HCT116 (cell line): ENCODE measurements around the gene SARS1. TPM values are rescaled to one million over a fixed set of nuclear protein-coding genes. Genes with fewer than 3 reads are reported as not detected.

Source experiments
- ATAC-seq: fragments of 200-7000 bp; cut with Tn5 transposase; 2 replicates; pipeline ENCODE4 v1.9.1; 2020; ENCODE audit warnings: mild to moderate bottlenecking, moderate library complexity
- BruUV-seq: library from RNA; stranded (reverse); fragments of 400-500 nt; replicated peaks from 2 replicates; lab custom pipeline; 2021; lab: Mats Ljungman, UMichigan
- CTCF ChIA-PET: fragments of 300-600 bp; sonication (Branson Sonifier 250); formaldehyde crosslinking; loops from one replicate; lab custom pipeline; 2021; ENCODE audit warnings: antibody characterized with exemption; lab: Charles Lee
- POLR2A ChIA-PET: fragments of 300-600, 350-600 bp; sonication (Branson Sonifier 250); formaldehyde crosslinking; loops from one replicate; lab custom pipeline; 2021; ENCODE audit warnings: antibody characterized with exemption; lab: Charles Lee
- RAD21 ChIA-PET, 2 experiments: fragments of 300-600 bp; sonication (Branson Sonifier 250); formaldehyde crosslinking; loops; one replicate each; lab custom pipeline; 2023; ENCODE audit warnings: low total read pairs in 2 of 2; ENCODE audit not compliant: uncharacterized antibody in 2 of 2, unreplicated experiment in 2 of 2, low non-redundant PET in 1 of 2; lab: Charles Lee
- DNase-seq: peaks from one replicate; pipeline ENCODE4 v3.0.0-alpha.2; 2010; ENCODE audit warnings: low read depth, low spot score
- H2AFZ ChIP-seq: fragments of 200-600 bp; shearing (Covaris generic), sonication (generic); 2 replicates; pipeline ENCODE4 v1.6.1; 2017; ENCODE audit warnings: low read depth, mixed run types, mixed read lengths, antibody characterized with exemption, low read length; ENCODE audit not compliant: poor library complexity, severe bottlenecking
- H3K27ac ChIP-seq: 2 replicates; pipeline ENCODE4 v1.5.1; 2012; ENCODE audit warnings: low read depth, low read length
- H3K27me3 ChIP-seq: fragments of 200-600 bp; sonication (generic); 2 replicates; pipeline ENCODE4 v1.6.1; 2016; ENCODE audit warnings: mixed run types, low read length, mixed read lengths; ENCODE audit not compliant: insufficient read depth
- H3K36me3 ChIP-seq, 2 experiments: fragments of 200-500 bp in 1 of 2; fragments of 200-600 bp in 1 of 2; sonication (Bioruptor generic) in 1 of 2; sonication (generic) in 1 of 2; 2 replicates each; pipeline versions ENCODE4 v1.5.1 to v1.6.1; 2014 to 2016; ENCODE audit warnings: low read length in 2 of 2, inconsistent platforms in 1 of 2, mixed read lengths in 1 of 2, mixed run types in 1 of 2; ENCODE audit not compliant: insufficient read depth in 2 of 2, control insufficient read depth in 1 of 2
- H3K4me1 ChIP-seq, 2 experiments: fragments of 200-600 bp in 1 of 2; sonication (generic) in 1 of 2; 2 replicates each; pipeline versions ENCODE4 v1.5.1 to v1.6.1; 2012 to 2017; ENCODE audit warnings: low read length in 2 of 2, inconsistent platforms in 1 of 2, mild to moderate bottlenecking in 1 of 2, mixed read lengths in 1 of 2, mixed run types in 1 of 2, moderate library complexity in 1 of 2; ENCODE audit not compliant: insufficient read depth in 2 of 2, control insufficient read depth in 1 of 2
- H3K4me2 ChIP-seq: fragments of 200-600 bp; sonication (generic); 2 replicates; pipeline ENCODE4 v1.6.1; 2017; ENCODE audit warnings: mixed run types, low read length, mixed read lengths
- H3K4me3 ChIP-seq, 2 experiments: fragments of 200-600 bp in 1 of 2; sonication (generic) in 1 of 2; replicated peaks in 1 of 2; 2 replicates each; pipeline ENCODE4 v1.5.1; 2011 to 2016; ENCODE audit warnings: low read length in 2 of 2, control low read depth in 1 of 2, low read depth in 1 of 2, mild to moderate bottlenecking in 1 of 2, mixed read lengths in 1 of 2, mixed run types in 1 of 2
- H3K79me2 ChIP-seq: fragments of 200-600 bp; sonication (generic); 2 replicates; pipeline ENCODE4 v1.6.1; 2017; ENCODE audit warnings: mild to moderate bottlenecking, mixed run types, low read length, moderate library complexity, mixed read lengths; ENCODE audit not compliant: insufficient read depth
- H3K9ac ChIP-seq: fragments of 200-600 bp; sonication (generic); 2 replicates; pipeline ENCODE4 v1.6.1; 2016; ENCODE audit warnings: low read length, mixed read lengths
- H3K9me2 ChIP-seq: fragments of 200-600 bp; sonication (generic), shearing (Covaris generic); 2 replicates; pipeline ENCODE4 v1.6.1; 2017; ENCODE audit warnings: mixed run types, mild to moderate bottlenecking, moderate library complexity; ENCODE audit not compliant: insufficient read depth
- H3K9me3 ChIP-seq, 2 experiments: fragments of 200-500 bp in 1 of 2; fragments of 200-600 bp in 1 of 2; sonication (Bioruptor generic) in 1 of 2; sonication (generic) in 1 of 2; 2 replicates each; pipeline ENCODE4 v1.6.1; 2014 to 2017; ENCODE audit warnings: low read length in 2 of 2, mixed read lengths in 2 of 2, inconsistent platforms in 1 of 2, low read depth in 1 of 2, mild to moderate bottlenecking in 1 of 2, mixed run types in 1 of 2, moderate library complexity in 1 of 2; ENCODE audit not compliant: control insufficient read depth in 1 of 2, insufficient read depth in 1 of 2
- H4K20me1 ChIP-seq: fragments of 200-600 bp; sonication (generic), shearing (Covaris generic); 2 replicates; pipeline ENCODE4 v1.6.1; 2017; ENCODE audit warnings: mixed run types, mild to moderate bottlenecking, moderate library complexity; ENCODE audit not compliant: insufficient read depth
- CEBPB ChIP-seq: IDR thresholded peaks from 2 replicates; pipeline ENCODE4 v1.6.1; 2012; ENCODE audit warnings: low read depth
- EZH2phosphoT487 ChIP-seq: fragments of 200-600 bp; IDR thresholded peaks from 2 replicates; pipeline ENCODE4 v1.6.1; 2018; ENCODE audit warnings: antibody characterized with exemption, borderline replicate concordance
- FOSL1 ChIP-seq: IDR thresholded peaks from 2 replicates; pipeline ENCODE4 v1.6.1; 2012; ENCODE audit warnings: low read depth
- POLR2A ChIP-seq: IDR thresholded peaks from 2 replicates; pipeline ENCODE4 v1.7.0; 2011; ENCODE audit warnings: borderline replicate concordance; ENCODE audit not compliant: insufficient read depth, insufficient read length; ENCODE audit errors: extremely low read depth
- POLR2AphosphoS5 ChIP-seq: IDR thresholded peaks from 2 replicates; pipeline ENCODE4 v1.6.1; 2011; ENCODE audit warnings: mild to moderate bottlenecking, low read depth, low read length, moderate library complexity
- SIN3A ChIP-seq: IDR thresholded peaks from 2 replicates; pipeline ENCODE4 v1.6.1; 2012; ENCODE audit warnings: low read depth
- ZBTB33 ChIP-seq: IDR thresholded peaks from 2 replicates; pipeline ENCODE4 v1.6.1; 2011; ENCODE audit warnings: mild to moderate bottlenecking, low read length, moderate library complexity; ENCODE audit not compliant: insufficient replicate concordance; ENCODE audit errors: extremely low read depth
- intact Hi-C: fragments of 100-400 bp; cut with micrococcal nuclease; formaldehyde crosslinking; loops from 2 replicates; pipeline ENCODE4 v1.10.0; 2022
- total RNA-seq: library from RNA; stranded (reverse); gene quantifications from one replicate; pipeline ENCODE4 v1.2.1, GENCODE V29; 2021; ENCODE audit not compliant: unreplicated experiment

The SARS1 gene
- total RNA-seq, 1 experiment from 2014 or later, result 206 TPM

DNA sequence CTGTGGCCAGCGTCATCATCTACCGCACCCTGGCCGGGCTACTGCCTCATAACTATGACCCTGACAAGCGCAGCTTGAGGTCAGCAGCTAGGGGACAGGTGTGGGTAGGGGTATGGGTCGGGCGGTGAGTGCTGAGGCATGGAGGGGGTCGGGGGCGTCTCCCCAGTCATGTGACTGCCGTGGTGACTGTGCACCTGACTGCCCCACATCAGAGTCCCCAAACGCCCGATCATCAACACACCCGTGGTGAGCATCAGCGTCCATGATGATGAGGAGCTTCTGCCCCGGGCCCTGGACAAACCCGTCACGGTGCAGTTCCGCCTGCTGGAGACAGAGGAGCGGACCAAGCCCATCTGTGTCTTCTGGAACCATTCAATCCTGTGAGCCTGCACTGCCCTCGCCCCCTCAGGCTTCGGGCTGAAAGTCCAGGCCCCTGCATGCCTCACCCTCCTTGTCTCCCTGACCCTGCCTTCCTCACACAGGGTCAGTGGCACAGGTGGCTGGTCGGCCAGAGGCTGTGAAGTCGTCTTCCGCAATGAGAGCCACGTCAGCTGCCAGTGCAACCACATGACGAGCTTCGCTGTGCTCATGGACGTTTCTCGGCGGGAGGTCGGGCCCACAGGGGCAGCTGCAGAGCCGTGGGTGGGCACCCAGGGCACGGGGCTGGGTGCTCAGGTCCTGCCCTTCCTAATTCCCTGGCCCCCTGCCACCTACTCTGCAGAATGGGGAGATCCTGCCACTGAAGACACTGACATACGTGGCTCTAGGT, 55.7 kb downstream of the SARS1 start:
- ChIA-PET CTCF (no interaction called here), RAD21 (no interaction called here), POLR2A (no interaction called here)
- no peak overlapping the region for H3K4me2 ChIP-seq
- no peak overlapping the region for H3K27ac ChIP-seq
- H4K20me1 ChIP-seq, result no peaks in the 10 kb centered on the region
- no peaks in the 10 kb centered on the region for H3K9me2 ChIP-seq
- H3K27me3 ChIP-seq, result no peaks in the 10 kb centered on the region
- H3K9me3 ChIP-seq, result no peaks in the 10 kb centered on the region
- H3K79me2 ChIP-seq, result no peaks in the 10 kb centered on the region
- ATAC-seq (no peak), DNase-seq (no peak)
- BruUV-seq, result no TSS peak
- no peak overlapping the region for H2AFZ ChIP-seq
- intact Hi-C loops, result no loop called here
- H3K4me3 ChIP-seq, result no peak overlapping the region
- no peak overlapping the region for H3K9ac ChIP-seq
- TF ChIP-seq POLR2AphosphoS5, result no peak
- no peak for TF ChIP-seq CEBPB
- TF ChIP-seq SIN3A, result no peak
- no peak for TF ChIP-seq ZBTB33
- peaks cover 18 to 19% of the 10 kb centered on the region in 2 experiments for H3K4me1 ChIP-seq
- peaks cover 0 to 6% of the 10 kb centered on the region in 2 experiments; a peak in 2 of 4 replicates for H3K36me3 ChIP-seq

GRCh38 chr1:109269981-109270622, 56.4 kb downstream of the SARS1 start:
- H3K27ac ChIP-seq, result no peak overlapping the region
- H4K20me1 ChIP-seq, result no peaks in the 10 kb centered on the region
- H3K79me2 ChIP-seq, result no peaks in the 10 kb centered on the region
- no peak overlapping the region for H3K4me3 ChIP-seq
- DNase-seq, result no peak
- ATAC-seq, result no peak
- ChIA-PET POLR2A (no interaction called here), RAD21 (no interaction called here), CTCF (no interaction called here)
- peaks cover 24 to 25% of the 10 kb centered on the region in 2 experiments for H3K4me1 ChIP-seq
- H3K9ac ChIP-seq, result no peak overlapping the region
- H3K9me3 ChIP-seq, result no peaks in the 10 kb centered on the region
- no peaks in the 10 kb centered on the region for H3K9me2 ChIP-seq
- no TSS peak for BruUV-seq
- intact Hi-C loops, result no loop called here
- no peak overlapping the region for H3K4me2 ChIP-seq
- no peak overlapping the region for H2AFZ ChIP-seq
- TF ChIP-seq POLR2A (no peak), FOSL1 (no peak), ZBTB33 (no peak), EZH2phosphoT487 (no peak)
- peaks cover 0 to 2% of the 10 kb centered on the region in 2 experiments; a peak in 1 of 4 replicates for H3K36me3 ChIP-seq
- no peaks in the 10 kb centered on the region for H3K27me3 ChIP-seq
